HG02610 (cell line): ENCODE data around the gene CSNK2A2.

Experiments used
- ATAC-seq: cut with Tn5 transposase; IDR thresholded peaks from one replicate; pipeline ENCODE4 v1.9.1; 2021; ENCODE audit warnings: mild to moderate bottlenecking, moderate library complexity; ENCODE audit not compliant: unreplicated experiment

The CSNK2A2 gene

DNA sequence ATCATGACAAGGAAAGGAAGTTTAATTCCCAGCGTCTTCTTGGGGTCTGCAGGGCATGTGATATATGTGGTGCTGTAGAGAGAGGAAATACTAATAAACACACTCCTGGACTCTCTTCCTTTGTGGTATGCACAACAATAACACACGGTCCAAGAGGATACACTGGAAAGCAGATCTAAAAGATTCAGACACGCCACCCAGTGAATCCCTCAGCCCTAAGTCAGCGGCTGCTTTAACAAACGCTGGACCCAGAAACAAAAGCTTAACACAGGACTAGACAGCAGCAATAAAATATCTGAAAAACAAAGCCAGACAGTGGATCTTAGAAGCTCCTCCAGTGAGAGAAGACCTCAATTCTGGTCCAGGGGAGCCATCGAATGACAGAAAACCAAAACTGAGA lies 81.8 kb downstream of the CSNK2A2 start:
- no peak for ATAC-seq

DNA sequence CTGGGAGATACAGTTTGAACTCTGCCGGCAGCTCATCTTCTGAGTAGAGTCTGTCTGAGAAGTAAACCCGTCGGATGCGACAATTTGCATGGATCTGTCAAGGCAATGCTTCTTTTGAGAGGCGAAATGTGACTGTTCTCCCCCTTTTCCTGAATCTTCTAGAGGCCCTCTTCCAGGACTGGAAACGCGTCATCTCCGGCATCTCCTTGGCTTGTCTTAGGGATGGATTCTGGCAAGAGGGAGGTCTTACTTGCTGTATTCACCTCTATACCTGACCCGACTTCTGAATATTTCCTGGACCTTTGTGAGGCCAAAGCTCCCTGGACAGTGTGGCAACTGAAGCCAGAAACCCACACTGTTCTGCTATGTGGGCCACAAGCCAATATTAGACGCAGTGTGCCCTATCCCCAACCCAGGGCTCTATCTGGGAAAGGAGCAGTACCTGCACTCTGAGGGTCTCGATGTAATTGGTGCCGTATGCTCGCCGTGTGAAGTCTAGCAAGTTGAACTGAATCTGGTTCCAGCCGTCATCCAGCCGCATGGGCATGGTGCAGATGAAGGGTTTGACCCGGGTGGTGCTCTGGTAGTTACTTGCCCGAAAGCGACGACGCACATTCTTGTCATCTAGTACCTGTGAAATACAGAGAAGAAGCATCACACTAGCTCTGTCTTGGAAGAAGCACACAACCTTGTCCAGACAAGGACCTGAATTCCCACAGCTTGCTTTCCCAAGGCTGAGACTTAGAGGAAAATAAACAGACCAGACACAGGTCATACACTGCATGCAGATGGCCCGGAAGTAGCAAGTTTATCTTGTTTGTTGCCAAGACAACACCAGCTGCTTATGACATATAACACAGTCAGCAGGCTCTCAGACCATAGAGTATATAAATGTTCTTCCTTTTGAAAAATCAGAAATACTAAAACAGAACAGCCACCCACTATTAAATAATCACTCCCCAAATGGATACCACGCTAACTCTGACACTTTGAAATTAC lies 82.8 kb downstream of the CSNK2A2 start:
- no peak for ATAC-seq

DNA sequence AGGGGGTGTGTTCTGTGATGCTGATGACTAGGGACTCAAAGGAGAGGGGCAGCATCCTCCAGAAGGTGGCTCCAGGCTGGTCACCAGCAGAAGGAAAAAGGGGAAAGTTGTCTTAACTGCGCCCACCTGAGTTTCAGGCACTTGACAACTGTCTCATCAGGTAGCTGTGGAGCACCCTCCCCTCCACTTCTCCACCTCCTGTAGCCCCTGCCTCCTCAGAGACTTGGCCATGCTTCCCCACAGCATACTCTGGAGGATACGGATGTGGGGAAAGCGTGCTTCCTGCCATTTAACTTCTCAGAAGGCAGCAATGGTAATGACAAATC lies 86.6 kb downstream of the CSNK2A2 start:
- no peak for ATAC-seq

DNA sequence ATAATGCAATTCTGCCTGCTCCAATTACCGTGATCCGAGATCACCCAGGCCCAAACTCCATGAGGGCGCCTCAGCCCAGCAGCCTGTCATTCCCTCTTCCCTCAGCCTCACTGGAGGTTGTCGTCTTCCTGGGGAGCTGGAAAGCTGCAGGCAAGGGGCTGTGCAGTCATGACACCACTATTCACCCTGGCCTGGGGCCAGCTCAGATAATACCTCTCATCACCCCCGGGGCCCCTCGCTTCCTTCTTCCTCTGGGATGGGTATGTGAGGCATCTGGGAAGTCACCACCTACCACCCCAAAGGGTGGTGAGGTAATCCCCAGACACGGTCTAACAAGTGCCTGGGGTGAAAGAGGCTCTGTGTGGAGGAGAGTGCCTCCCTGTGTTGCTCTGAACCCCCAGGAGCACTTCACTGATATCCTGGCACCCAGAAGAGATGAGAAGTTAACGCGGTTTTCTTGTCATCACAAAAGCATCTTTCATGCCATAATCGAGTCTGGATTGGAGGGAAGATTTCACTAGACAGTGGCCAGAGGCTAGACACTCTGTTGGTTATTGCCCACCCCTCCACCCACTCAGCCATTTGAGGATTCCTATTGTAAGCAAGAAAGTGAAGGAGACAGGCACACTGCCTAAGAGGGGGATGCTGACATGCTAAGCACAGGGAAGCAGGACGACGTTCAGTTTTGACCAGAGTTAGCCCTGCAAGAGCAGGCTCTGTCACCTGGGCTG lies 87.2 kb downstream of the CSNK2A2 start:
- no peak for ATAC-seq

DNA sequence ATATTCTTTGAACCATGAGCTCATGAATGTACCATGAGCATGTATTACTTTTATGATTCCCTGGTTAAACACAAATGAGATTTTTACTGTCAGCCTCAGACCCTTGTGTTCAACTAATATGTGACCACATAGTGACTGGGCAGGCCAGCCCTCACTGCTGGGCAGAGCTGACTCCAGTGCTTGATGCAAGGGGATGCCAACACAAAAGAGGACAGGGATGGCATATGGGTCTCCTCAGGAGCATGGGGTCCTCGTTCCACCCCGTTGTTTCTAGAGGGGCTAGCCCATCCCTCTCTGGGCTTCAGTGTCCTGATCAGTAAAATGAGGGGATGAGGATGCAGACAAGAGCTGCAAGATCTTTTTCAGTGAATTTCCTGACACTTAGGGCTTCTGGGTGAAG lies 88.0 kb downstream of the CSNK2A2 start:
- no peak for ATAC-seq

DNA sequence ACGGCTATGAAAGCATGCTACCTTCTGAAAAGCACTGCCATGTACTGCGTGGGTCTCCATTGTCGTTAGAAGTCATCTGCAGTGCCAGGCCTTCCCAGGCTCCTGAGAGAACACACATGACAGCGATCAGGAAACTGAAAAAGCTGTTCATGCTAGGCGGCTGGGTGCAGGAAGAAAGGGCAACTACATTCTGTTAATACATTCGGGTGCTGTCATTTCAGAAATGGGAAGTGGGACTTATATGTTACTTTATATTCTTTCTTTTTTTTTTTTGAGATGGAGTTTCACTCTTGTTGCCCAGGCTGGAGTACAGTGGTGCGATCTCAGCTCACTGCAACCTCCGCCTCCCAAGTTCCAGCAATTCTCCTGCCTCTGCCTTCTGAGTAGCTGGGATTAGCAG lies 88.6 kb downstream of the CSNK2A2 start:
- ATAC-seq: no peak
